Measurements from ENCODE around the gene HMCN2. TPM values are rescaled to one million over a fixed set of nuclear protein-coding genes. Genes with fewer than 3 reads are reported as not detected.

HMCN2 gene
- total RNA-seq, 4 donors from 2014 or later = 9.6 to 21.1 (median 15.5) TPM

DNA sequence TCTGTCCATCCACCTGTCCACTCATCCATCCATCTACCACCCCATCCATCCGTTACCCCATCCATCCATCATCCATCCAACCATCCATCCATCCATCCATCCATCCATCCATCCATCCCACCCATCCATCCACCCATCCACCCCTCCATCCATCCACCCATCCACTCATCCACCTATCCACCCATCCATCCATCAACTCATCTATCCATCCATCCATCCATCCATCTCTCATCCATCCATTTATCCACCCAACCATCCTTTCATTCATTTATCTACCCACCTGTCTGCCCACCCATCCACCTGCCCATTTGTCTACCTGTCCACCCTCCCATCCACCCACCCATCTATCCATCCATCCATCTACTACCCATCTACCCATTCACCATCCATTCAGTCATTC is 95.1 kb downstream of the HMCN2 start:
- ATAC-seq = no peak
- TF ChIP-seq POLR2A (IDR thresholded peaks at IDR 0.05) = no peak
- TF ChIP-seq POLR2AphosphoS5 (IDR thresholded peaks at IDR 0.05) = no peak
- no peak for TF ChIP-seq CTCF (IDR thresholded peaks at IDR 0.05)
- no peak for TF ChIP-seq EP300 (IDR thresholded peaks at IDR 0.05)
- 92 to 93% methylated on average over 1 of the region's 1 CpG for WGBS, 2 donors (ENCODE audit: low coverage in 1 of 2)
- Histone ChIP-seq H3K4me3 (no peak overlapping the region), H3K27ac (no peak overlapping the region), H3K27me3 (no peaks in the 10 kb centered on the region), H3K4me1 (no peaks in the 10 kb centered on the region), H3K9me3 (no peaks in the 10 kb centered on the region), H3K36me3 (peaks cover 0 to 38% of the 10 kb centered on the region in 2 donors)

DNA sequence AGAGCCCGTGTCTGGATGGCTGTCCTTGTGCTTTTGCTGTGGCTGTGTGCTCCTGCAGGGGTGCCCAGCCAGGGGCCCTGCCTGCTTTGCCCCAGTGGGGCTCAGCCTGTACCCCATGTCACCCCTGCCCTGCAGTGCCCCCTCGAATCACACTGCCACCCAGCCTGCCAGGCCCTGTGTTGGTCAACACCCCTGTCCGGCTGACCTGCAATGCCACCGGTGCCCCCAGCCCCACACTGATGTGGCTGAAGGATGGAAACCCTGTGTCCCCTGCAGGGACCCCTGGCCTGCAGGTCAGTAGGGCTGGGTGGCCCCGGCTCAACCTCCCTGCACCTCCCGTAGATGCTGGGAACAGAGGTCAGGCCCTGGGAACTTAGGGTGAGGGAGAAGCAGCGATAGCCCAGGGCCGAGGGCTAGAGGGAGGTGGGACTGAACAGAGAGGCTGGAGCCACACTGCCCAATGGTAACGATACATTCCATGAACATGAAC is 96.4 kb downstream of the HMCN2 start:
- Histone ChIP-seq H3K36me3 (peaks cover 0 to 30% of the 10 kb centered on the region in 2 donors), H3K9me3 (no peaks in the 10 kb centered on the region), H3K27me3 (no peaks in the 10 kb centered on the region), H3K4me3 (no peak overlapping the region), H3K27ac (no peak overlapping the region), H3K4me1 (no peaks in the 10 kb centered on the region)
- ATAC-seq = no peak
- TF ChIP-seq POLR2AphosphoS5 (IDR thresholded peaks at IDR 0.05) = no peak
- no peak for TF ChIP-seq EP300 (IDR thresholded peaks at IDR 0.05)
- no peak for TF ChIP-seq CTCF (IDR thresholded peaks at IDR 0.05)
- TF ChIP-seq POLR2A (IDR thresholded peaks at IDR 0.05) = no peak
- 68 to 90% methylated on average over 2 of the region's 9 CpGs for WGBS, 2 donors (ENCODE audit: low coverage in 1 of 2)

DNA sequence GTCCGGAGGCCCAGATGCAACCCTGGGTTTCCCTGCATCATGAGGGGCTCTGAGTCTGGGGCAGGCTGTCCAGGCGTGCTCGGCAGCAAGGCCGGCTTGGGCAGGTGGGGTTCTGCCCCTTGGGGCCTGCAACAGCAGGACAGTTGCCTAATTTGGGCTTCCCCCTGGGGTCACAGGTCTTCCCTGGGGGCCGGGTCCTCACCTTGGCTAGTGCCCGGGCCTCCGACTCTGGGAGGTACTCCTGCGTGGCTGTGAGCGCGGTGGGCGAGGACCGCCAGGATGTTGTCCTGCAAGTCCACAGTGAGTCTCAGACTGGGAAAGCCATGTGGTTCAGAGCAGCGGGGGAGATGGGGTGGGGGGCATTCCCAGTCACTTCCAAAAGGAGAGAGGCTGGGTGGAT is 97.1 kb downstream of the HMCN2 start:
- Histone ChIP-seq H3K27me3 (no peaks in the 10 kb centered on the region), H3K27ac (no peak overlapping the region), H3K4me1 (no peaks in the 10 kb centered on the region), H3K36me3 (peaks cover 0 to 30% of the 10 kb centered on the region in 2 donors), H3K9me3 (no peaks in the 10 kb centered on the region), H3K4me3 (no peak overlapping the region)
- no peak for ATAC-seq
- WGBS, 2 donors (ENCODE audit: low coverage in 1 of 2) = 81 to 100% methylated on average over 3 of the region's 13 CpGs
- TF ChIP-seq CTCF (IDR thresholded peaks at IDR 0.05) = no peak
- TF ChIP-seq POLR2AphosphoS5 (IDR thresholded peaks at IDR 0.05) = no peak
- no peak for TF ChIP-seq POLR2A (IDR thresholded peaks at IDR 0.05)
- TF ChIP-seq EP300 (IDR thresholded peaks at IDR 0.05) = no peak

DNA sequence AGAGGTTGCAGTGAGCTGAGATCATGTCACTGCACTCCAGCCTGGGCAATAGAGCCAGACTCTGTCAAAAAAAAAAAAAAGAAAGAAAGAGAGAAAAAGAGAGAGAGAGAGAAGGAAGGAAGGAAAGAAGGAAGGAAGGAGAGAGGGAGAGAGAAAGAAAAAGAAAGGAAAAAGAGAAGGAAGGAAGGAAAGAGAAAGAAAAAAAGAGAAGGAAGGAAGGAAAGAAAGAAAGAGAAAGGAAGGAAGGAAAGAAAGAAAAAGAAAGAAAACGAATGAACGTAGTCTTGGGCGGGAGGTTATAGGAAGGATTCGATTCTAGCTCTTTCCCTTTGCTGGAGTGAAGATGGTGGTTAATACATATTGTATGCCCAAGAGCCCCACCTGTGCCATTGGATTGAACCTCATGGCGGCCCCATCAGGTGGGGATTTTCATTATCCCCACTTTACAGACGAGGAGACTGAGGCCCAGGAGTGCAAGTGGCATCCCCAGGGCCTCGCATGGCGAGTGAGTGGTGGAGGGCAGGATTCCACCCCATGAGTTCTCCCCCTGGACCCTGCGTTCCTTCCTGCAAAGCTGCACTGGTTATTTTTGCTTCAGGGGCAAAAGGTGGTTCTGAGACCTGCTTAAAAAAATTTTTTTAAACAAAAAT is 98.3 kb downstream of the HMCN2 start:
- 80 to 81% methylated on average over 6 to 9 of the region's 9 CpGs for WGBS, 2 donors (ENCODE audit: low coverage in 1 of 2)
- no peak for ATAC-seq

More for the DNA sequence above, 98.3 kb downstream of the HMCN2 start:
- Histone ChIP-seq H3K36me3 (peaks cover 0 to 30% of the 10 kb centered on the region in 2 donors), H3K4me3 (no peak overlapping the region), H3K4me1 (no peaks in the 10 kb centered on the region), H3K27me3 (no peaks in the 10 kb centered on the region), H3K27ac (no peak overlapping the region), H3K9me3 (no peaks in the 10 kb centered on the region)
- no peak for TF ChIP-seq POLR2A (IDR thresholded peaks at IDR 0.05)
- no peak for TF ChIP-seq EP300 (IDR thresholded peaks at IDR 0.05)
- TF ChIP-seq POLR2AphosphoS5 (IDR thresholded peaks at IDR 0.05) = no peak
- TF ChIP-seq CTCF (IDR thresholded peaks at IDR 0.05) = no peak
